ENCODE measurements around the gene EPC2. TPM values are rescaled to one million over a fixed set of nuclear protein-coding genes. Genes with fewer than 3 reads are reported as not detected.

The EPC2 gene
- total and polyA plus RNA-seq, 2 donors (not counting 1 experiment from before 2014, with no cell fraction given): 18.0 to 72.3 TPM

- Mint-ChIP-seq H3K4me3 (no peak overlapping the region), H3K4me1 (peaks cover 91% of the 10 kb centered on the region), H3K27me3 (no peaks in the 10 kb centered on the region), H3K27ac (no peak overlapping the region), H3K9me3 (ENCODE audit: insufficient read depth) (no peaks in the 10 kb centered on the region)
- H2AFZ ChIP-seq (ENCODE audit: insufficient read depth, low read depth, low read length, poor library complexity, severe bottlenecking): no peak overlapping the region
- H3K36me3 ChIP-seq (replicated peaks in 1 of 2; ENCODE audit: control extremely low read depth in 1 of 2, control insufficient read depth in 1 of 2, extremely low read depth in 1 of 2, insufficient read depth in 2 of 2, low read length in 1 of 2): peaks cover 0 to 12% of the 10 kb centered on the region in 2 experiments
- ATAC-seq (ENCODE audit: low read depth): no peak
- H3K27me3 ChIP-seq (replicated peaks in 1 of 4; ENCODE audit: control extremely low read depth in 1 of 4, control insufficient read depth in 3 of 4, insufficient read depth in 4 of 4, low read length in 3 of 4): no peaks in the 10 kb centered on the region
- no peak overlapping the region for H3K9ac ChIP-seq (ENCODE audit: low read length)
- H3K4me2 ChIP-seq (replicated peaks; ENCODE audit: low read depth, low read length, poor library complexity, severe bottlenecking): no peak overlapping the region
- ChIA-PET POLR2A (no interaction called here), CTCF (no interaction called here)
- H3K79me2 ChIP-seq (ENCODE audit: control insufficient read depth, insufficient read depth, low read length): peaks cover 95% of the 10 kb centered on the region
- peaks cover 46 to 50% of the 10 kb centered on the region in 2 donors for H3K4me1 ChIP-seq (ENCODE audit: control insufficient read depth in 2 of 2, insufficient read depth in 2 of 2, low read length in 2 of 2)
- intact Hi-C loops (cut with micrococcal nuclease): no loop called here
- peaks cover 80% of the 10 kb centered on the region for H4K20me1 ChIP-seq (ENCODE audit: control insufficient read depth, insufficient read depth, low read length, poor library complexity, severe bottlenecking)
- no peak overlapping the region for H3K27ac ChIP-seq (ENCODE audit: low read length in 2 of 2)
- peaks cover 0 to 2% (median 0%) of the 10 kb centered on the region in 3 donors for H3K9me3 ChIP-seq (ENCODE audit: control extremely low read depth in 1 of 3, control insufficient read depth in 2 of 3, insufficient read depth in 1 of 3, low read length in 2 of 3)
- H3K4me3 ChIP-seq (ENCODE audit: control extremely low read depth in 1 of 5, extremely low read depth in 1 of 5, insufficient read depth in 1 of 5, low read depth in 2 of 5, low read length in 4 of 5): no peak overlapping the region
- 84% methylated on average over 19 of the region's 20 CpGs for WGBS (ENCODE audit: insufficient coverage)
- DNase-seq: no peak
- no peak for TF ChIP-seq EZH2 (IDR thresholded peaks at IDR 0.05; ENCODE audit: borderline replicate concordance, insufficient read depth, low read depth, low read length, poor library complexity, severe bottlenecking)
- TF ChIP-seq CTCF (IDR thresholded peaks at IDR 0.05): no peak
These were observed 76.0 kb downstream of the EPC2 start for GRCh38 chr2:148720501-148721001.

GRCh38 chr2:148721520-148721931 is 77.0 kb downstream of the EPC2 start:
- ChIA-PET CTCF (no interaction called here), POLR2A (no interaction called here)
- no peaks in the 10 kb centered on the region for H3K27me3 ChIP-seq (replicated peaks in 1 of 4; ENCODE audit: control extremely low read depth in 1 of 4, control insufficient read depth in 3 of 4, insufficient read depth in 4 of 4, low read length in 3 of 4)
- Mint-ChIP-seq H3K9me3 (ENCODE audit: insufficient read depth) (no peaks in the 10 kb centered on the region), H3K4me1 (peaks cover 91% of the 10 kb centered on the region), H3K4me3 (no peak overlapping the region), H3K27me3 (no peaks in the 10 kb centered on the region), H3K27ac (no peak overlapping the region)
- no peak for TF ChIP-seq EZH2 (IDR thresholded peaks at IDR 0.05; ENCODE audit: borderline replicate concordance, insufficient read depth, low read depth, low read length, poor library complexity, severe bottlenecking)
- no peak for TF ChIP-seq CTCF (IDR thresholded peaks at IDR 0.05)
- no peak overlapping the region for H3K9ac ChIP-seq (ENCODE audit: low read length)
- H3K36me3 ChIP-seq (replicated peaks in 1 of 2; ENCODE audit: control extremely low read depth in 1 of 2, control insufficient read depth in 1 of 2, extremely low read depth in 1 of 2, insufficient read depth in 2 of 2, low read length in 1 of 2): peaks cover 0 to 12% of the 10 kb centered on the region in 2 experiments
- intact Hi-C loops (cut with micrococcal nuclease): no loop called here
- ATAC-seq (ENCODE audit: low read depth) (no peak), DNase-seq (no peak)
- H3K79me2 ChIP-seq (ENCODE audit: control insufficient read depth, insufficient read depth, low read length): peaks cover 96% of the 10 kb centered on the region
- H3K4me2 ChIP-seq (replicated peaks; ENCODE audit: low read depth, low read length, poor library complexity, severe bottlenecking): no peak overlapping the region
- H4K20me1 ChIP-seq (ENCODE audit: control insufficient read depth, insufficient read depth, low read length, poor library complexity, severe bottlenecking): peaks cover 80% of the 10 kb centered on the region
- H3K4me1 ChIP-seq (ENCODE audit: control insufficient read depth in 2 of 2, insufficient read depth in 2 of 2, low read length in 2 of 2): peaks cover 44 to 49% of the 10 kb centered on the region in 2 donors
- no peak overlapping the region for H3K27ac ChIP-seq (ENCODE audit: low read length in 2 of 2)
- no peaks in the 10 kb centered on the region for H3K9me3 ChIP-seq (ENCODE audit: control extremely low read depth in 1 of 3, control insufficient read depth in 2 of 3, insufficient read depth in 1 of 3, low read length in 2 of 3)
- no peak overlapping the region for H3K4me3 ChIP-seq (ENCODE audit: control extremely low read depth in 1 of 5, extremely low read depth in 1 of 5, insufficient read depth in 1 of 5, low read depth in 2 of 5, low read length in 4 of 5)
- no peak overlapping the region for H2AFZ ChIP-seq (ENCODE audit: insufficient read depth, low read depth, low read length, poor library complexity, severe bottlenecking)
